ENCODE results near the gene HNRNPA3. TPM values are rescaled to one million over a fixed set of nuclear protein-coding genes. Genes with fewer than 3 reads are reported as not detected.
A peak's percentile ranks its signal among the peaks of the same experiment; 100 is the strongest.

Gene HNRNPA3
- total RNA-seq, 1 experiment from 2014 or later, result 328 TPM

DNA sequence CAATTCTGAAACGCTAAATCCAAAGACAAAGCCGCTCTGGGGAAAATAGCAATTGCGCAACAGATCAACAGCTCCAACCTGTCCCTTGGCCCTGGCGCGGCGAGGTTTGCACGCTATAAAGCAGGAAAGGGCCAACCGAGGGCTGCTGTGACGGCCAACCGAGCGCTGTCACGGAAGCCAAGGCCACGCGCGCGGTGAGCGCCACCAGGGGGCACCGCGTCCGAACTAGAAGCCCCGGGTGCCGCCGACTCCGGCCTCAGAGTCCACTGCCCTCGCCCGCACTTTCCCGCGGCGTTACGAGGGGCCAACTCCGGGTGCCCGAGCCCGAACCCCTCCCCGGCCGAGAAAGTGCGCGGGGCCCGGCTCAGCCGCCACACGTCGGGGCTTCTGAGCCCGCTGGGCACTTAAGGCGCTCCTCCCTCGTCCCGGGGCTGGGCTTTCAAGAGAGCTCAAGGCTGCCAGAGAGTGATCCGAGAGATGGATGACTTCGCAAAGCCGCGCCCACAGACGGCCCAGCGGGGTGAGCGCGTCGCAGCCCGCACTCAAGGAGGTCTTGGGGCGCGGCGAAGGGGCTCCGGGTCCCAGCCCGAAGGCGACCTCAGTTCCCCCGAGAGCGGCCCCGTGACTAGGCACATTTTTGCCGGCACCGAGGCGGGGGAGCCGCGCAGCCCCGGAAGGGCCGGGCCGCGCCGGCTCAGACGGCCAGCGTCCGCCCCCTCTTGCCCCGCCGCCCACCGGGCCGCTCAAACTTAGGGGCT, 51.0 kb downstream of the HNRNPA3 start (continued):
- TF ChIP-seq, protein P1, sequence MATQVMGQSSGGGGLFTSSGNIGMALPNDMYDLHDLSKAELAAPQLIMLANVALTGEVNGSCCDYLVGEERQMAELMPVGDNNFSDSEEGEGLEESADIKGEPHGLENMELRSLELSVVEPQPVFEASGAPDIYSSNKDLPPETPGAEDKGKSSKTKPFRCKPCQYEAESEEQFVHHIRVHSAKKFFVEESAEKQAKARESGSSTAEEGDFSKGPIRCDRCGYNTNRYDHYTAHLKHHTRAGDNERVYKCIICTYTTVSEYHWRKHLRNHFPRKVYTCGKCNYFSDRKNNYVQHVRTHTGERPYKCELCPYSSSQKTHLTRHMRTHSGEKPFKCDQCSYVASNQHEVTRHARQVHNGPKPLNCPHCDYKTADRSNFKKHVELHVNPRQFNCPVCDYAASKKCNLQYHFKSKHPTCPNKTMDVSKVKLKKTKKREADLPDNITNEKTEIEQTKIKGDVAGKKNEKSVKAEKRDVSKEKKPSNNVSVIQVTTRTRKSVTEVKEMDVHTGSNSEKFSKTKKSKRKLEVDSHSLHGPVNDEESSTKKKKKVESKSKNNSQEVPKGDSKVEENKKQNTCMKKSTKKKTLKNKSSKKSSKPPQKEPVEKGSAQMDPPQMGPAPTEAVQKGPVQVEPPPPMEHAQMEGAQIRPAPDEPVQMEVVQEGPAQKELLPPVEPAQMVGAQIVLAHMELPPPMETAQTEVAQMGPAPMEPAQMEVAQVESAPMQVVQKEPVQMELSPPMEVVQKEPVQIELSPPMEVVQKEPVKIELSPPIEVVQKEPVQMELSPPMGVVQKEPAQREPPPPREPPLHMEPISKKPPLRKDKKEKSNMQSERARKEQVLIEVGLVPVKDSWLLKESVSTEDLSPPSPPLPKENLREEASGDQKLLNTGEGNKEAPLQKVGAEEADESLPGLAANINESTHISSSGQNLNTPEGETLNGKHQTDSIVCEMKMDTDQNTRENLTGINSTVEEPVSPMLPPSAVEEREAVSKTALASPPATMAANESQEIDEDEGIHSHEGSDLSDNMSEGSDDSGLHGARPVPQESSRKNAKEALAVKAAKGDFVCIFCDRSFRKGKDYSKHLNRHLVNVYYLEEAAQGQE (IDR thresholded peaks at IDR 0.05; ENCODE audit: low read depth), result no peak
- TF ChIP-seq RAD21 (IDR thresholded peaks at IDR 0.05; ENCODE audit: low read depth), result peak; percentile 68

DNA sequence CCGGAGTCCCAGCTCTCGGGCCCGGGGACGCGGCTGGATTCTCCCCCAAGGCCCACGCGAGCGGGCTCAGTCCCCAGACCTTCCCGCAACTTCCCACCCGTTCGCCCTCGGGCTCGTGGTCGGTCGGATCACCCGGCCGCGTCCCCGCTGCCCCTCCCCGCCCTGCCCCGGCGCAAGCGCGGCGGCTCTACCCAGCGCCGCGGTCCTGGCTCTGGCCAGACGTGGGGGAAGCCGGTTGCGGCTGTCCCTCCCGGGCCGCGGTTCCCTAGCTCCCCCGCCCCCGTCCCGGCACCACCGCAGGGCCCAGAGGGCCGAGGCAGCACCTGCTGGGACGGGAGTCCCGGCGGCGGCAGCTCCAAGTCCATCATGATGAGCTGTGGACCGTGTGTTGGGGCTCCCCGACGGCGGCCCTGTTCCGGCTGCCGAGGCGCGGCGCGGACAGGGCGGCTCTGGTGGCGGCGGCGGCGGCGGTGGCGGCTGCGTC, 51.7 kb downstream of the HNRNPA3 start:
- Histone ChIP-seq H3K4me3 (replicated peaks in 1 of 2; ENCODE audit: low read depth in 1 of 2, low read length in 2 of 2) (peak overlapping the region; percentile 76 to 83), H3K9me2 (ENCODE audit: insufficient read depth) (no peaks in the 10 kb centered on the region), H3K79me2 (ENCODE audit: insufficient read depth, low read length) (peaks cover 52% of the 10 kb centered on the region), H2AFZ (ENCODE audit: low read depth, low read length, poor library complexity, severe bottlenecking) (no peak overlapping the region), H3K9ac (ENCODE audit: low read length) (peak overlapping the region; percentile 98), H3K4me2 (ENCODE audit: low read length) (peak overlapping the region; percentile 92), H3K9me3 (ENCODE audit: control insufficient read depth in 1 of 2, insufficient read depth in 1 of 2, low read depth in 1 of 2, low read length in 2 of 2) (no peaks in the 10 kb centered on the region), H4K20me1 (ENCODE audit: insufficient read depth) (peaks cover 8% of the 10 kb centered on the region; the same call in 1 of the 2 replicates), H3K27me3 (ENCODE audit: insufficient read depth, low read length) (no peaks in the 10 kb centered on the region), H3K27ac (ENCODE audit: low read depth, low read length) (peak overlapping the region; percentile 92), H3K36me3 (ENCODE audit: control insufficient read depth in 1 of 2, insufficient read depth in 2 of 2, low read length in 2 of 2) (peaks cover 0 to 7% of the 10 kb centered on the region in 2 experiments; a peak in 1 of 4 replicates), H3K4me1 (ENCODE audit: control insufficient read depth in 1 of 2, insufficient read depth in 2 of 2, low read length in 2 of 2) (peaks cover 28 to 48% of the 10 kb centered on the region in 2 experiments)
- ChIA-PET CTCF (interaction anchor here (0.5 to 3.0 kb wide), 12 partner anchors 10 to 152 kb away, joined by 3 to 22 read pairs (median 4); no protein-coding TSS in a partner anchor), POLR2A (interaction anchor here (0.7 to 3.5 kb wide), 18 partner anchors 9 to 159 kb away, joined by 3 to 22 read pairs (median 4); partner anchors contain the start of gene AGPS), RAD21 (ENCODE audit: low non-redundant PET in 1 of 2, low total read pairs in 2 of 2, uncharacterized antibody in 2 of 2, unreplicated experiment in 2 of 2) (interaction anchor here in 1 of 2 experiments (1.1 to 1.4 kb wide), 2 partner anchors 99 to 100 kb away, joined by 3 read pairs; no protein-coding TSS in a partner anchor)
- peak; percentile 39 for ATAC-seq
- no TSS peak for BruUV-seq (replicated peaks)
- intact Hi-C loops (cut with micrococcal nuclease), result no loop called here
- DNase-seq (ENCODE audit: low read depth, low spot score), result no peak
- TF ChIP-seq ZFX (IDR thresholded peaks at IDR 0.05) (peak; percentile 82), ZNF274 (IDR thresholded peaks at IDR 0.05; ENCODE audit: low read depth, low read length) (no peak), MAX (IDR thresholded peaks at IDR 0.05) (peak; percentile 5), YY1 (IDR thresholded peaks at IDR 0.05; ENCODE audit: extremely low read depth, insufficient replicate concordance, low read depth, low read length) (no peak)
